Caco-2 (cell line): ENCODE measurements around the gene WDR49. TPM values are rescaled to one million over a fixed set of nuclear protein-coding genes. Genes with fewer than 3 reads are reported as not detected.
A peak's percentile ranks its signal among the peaks of the same experiment; 100 is the strongest.

Source experiments
- Bru-seq: library from RNA; stranded (reverse); fragments of 400-500 nt; gene quantifications from one replicate; lab custom pipeline; 2021; lab: Mats Ljungman, UMichigan
- BruChase-seq, 2 experiments: library from RNA; stranded (reverse); fragments of 400-500 nt; gene quantifications; one replicate each; lab custom pipeline; 2021; lab: Mats Ljungman, UMichigan
- BruUV-seq: library from RNA; stranded (reverse); fragments of 400-500 nt; replicated peaks from 2 replicates; lab custom pipeline; 2021; lab: Mats Ljungman, UMichigan
- CTCF ChIA-PET: fragments of 300-600 bp; sonication (Branson Sonifier 250); formaldehyde crosslinking; loops from one replicate; lab custom pipeline; 2022; ENCODE audit warnings: antibody characterized with exemption; lab: Charles Lee
- POLR2A ChIA-PET: fragments of 300-600 bp; sonication (Branson Sonifier 250); formaldehyde crosslinking; loops from one replicate; lab custom pipeline; 2022; ENCODE audit warnings: antibody characterized with exemption; lab: Charles Lee
- DNase-seq, 2 experiments: peaks; one replicate each; pipeline versions ENCODE4 v3.0.0 to v3.0.0-alpha.2; 2020 to 2022
- H3K27me3 ChIP-seq: replicated peaks from 2 replicates; pipeline ENCODE4 v1.6.0; 2011; ENCODE audit warnings: low read length; ENCODE audit not compliant: control insufficient read depth, insufficient read depth
- H3K36me3 ChIP-seq: 2 replicates; pipeline ENCODE4 v1.5.1; 2011; ENCODE audit warnings: low read length; ENCODE audit not compliant: control insufficient read depth, insufficient read depth
- H3K4me1 ChIP-seq: fragments of 250-450 bp; sonication (Bioruptor Pico); 2 replicates; pipeline ENCODE4 v1.5.1; 2020; ENCODE audit warnings: mild to moderate bottlenecking
- H3K4me3 ChIP-seq: 2 replicates; pipeline ENCODE4 v1.5.1; 2011; ENCODE audit warnings: low read depth, mild to moderate bottlenecking, control low read depth, low read length
- H3K9me3 ChIP-seq: fragments of 250-450 bp; sonication (Bioruptor Pico); 2 replicates; pipeline ENCODE4 v1.5.1; 2020; ENCODE audit warnings: mild to moderate bottlenecking, moderate library complexity
- H3K27ac Mint-ChIP-seq: one replicate; pipeline ENCODE4 v1.8.0; 2022; ENCODE audit warnings: mixed read lengths; ENCODE audit not compliant: unreplicated experiment
- H3K27me3 Mint-ChIP-seq: one replicate; pipeline ENCODE4 v1.8.0; 2022; ENCODE audit warnings: mixed read lengths; ENCODE audit not compliant: insufficient read depth, unreplicated experiment
- H3K36me3 Mint-ChIP-seq: one replicate; pipeline ENCODE4 v1.8.0; 2022; ENCODE audit warnings: mild to moderate bottlenecking, mixed read lengths; ENCODE audit not compliant: insufficient read depth, unreplicated experiment
- H3K4me1 Mint-ChIP-seq: one replicate; pipeline ENCODE4 v1.8.0; 2022; ENCODE audit warnings: low read depth, mixed read lengths; ENCODE audit not compliant: unreplicated experiment
- H3K4me3 Mint-ChIP-seq: one replicate; pipeline ENCODE4 v1.8.0; 2022; ENCODE audit warnings: mild to moderate bottlenecking, moderate library complexity, mixed read lengths; ENCODE audit not compliant: unreplicated experiment
- H3K9me3 Mint-ChIP-seq: one replicate; pipeline ENCODE4 v1.8.0; 2022; ENCODE audit warnings: mixed read lengths; ENCODE audit not compliant: unreplicated experiment
- intact Hi-C: fragments of 100-400 bp; cut with micrococcal nuclease; formaldehyde crosslinking; loops from one replicate; pipeline ENCODE4 v1.10.0; 2022; ENCODE audit not compliant: unreplicated experiment
- long read RNA-seq: library from polyadenylated mRNA; stranded (forward); transcript quantifications from one replicate; pipeline ENCODE4 v2.0.0, GENCODE V29; 2022
- total RNA-seq: library from RNA; stranded (reverse); gene quantifications from 2 replicates; pipeline ENCODE4 v1.2.3, GENCODE V29; 2022
- TF ChIP-seq, protein P1 (sequence below), 2 experiments: fragments of 200-600 bp in 1 of 2; IDR thresholded peaks; 1 replicate in 1 of 2; 2 replicates in 1 of 2; pipeline versions ENCODE4 v1.5.1 to v1.8.0; 2011 to 2022; ENCODE audit warnings: antibody characterized with exemption in 1 of 2, control low read depth in 1 of 2, inconsistent platforms in 1 of 2, low read depth in 1 of 2, low read length in 1 of 2, mild to moderate bottlenecking in 1 of 2, moderate library complexity in 1 of 2; ENCODE audit not compliant: insufficient read depth in 1 of 2, severe bottlenecking in 1 of 2, unreplicated experiment in 1 of 2

The WDR49 gene
- total RNA-seq (0.32 and 0.51 TPM in 2 replicates), Bru-seq, nascent RNA (percentile 19 among the genes with signal in this experiment), BruChase-seq, experiment 1, labeled RNA remaining after a 2-hour chase (percentile 38 among the genes with signal in this experiment), BruChase-seq, experiment 2, labeled RNA remaining after a 6-hour chase (percentile 26 among the genes with signal in this experiment)
- long read RNA-seq, result 0 reads

DNA sequence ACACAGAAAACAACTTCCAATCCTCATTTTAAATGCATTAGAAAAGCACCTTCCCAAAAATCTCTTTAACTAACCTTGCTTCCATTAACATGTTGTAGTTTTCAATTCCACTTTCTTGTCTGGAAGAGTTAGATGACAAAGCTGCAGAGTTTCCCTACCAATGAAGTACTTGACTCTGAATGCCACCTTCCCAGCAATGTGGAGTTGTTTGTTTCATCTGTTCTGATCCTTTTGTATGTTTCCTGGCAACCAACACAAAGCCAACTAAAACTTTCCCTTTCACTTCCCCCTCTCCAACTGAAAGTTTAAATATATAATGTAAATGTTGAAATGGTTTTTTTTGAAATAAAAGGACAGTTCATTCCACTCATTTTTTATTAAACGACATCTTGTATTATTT lies at the start of gene WDR49:
Gene WDR49, minus strand, starts transcription at position 183 of the 400 bp plus-strand sequence. CDS start 517 bp downstream, outside the sequence.
- intact Hi-C loops, result no loop called here
- DNase-seq, result no peak
- TF ChIP-seq, protein P1, sequence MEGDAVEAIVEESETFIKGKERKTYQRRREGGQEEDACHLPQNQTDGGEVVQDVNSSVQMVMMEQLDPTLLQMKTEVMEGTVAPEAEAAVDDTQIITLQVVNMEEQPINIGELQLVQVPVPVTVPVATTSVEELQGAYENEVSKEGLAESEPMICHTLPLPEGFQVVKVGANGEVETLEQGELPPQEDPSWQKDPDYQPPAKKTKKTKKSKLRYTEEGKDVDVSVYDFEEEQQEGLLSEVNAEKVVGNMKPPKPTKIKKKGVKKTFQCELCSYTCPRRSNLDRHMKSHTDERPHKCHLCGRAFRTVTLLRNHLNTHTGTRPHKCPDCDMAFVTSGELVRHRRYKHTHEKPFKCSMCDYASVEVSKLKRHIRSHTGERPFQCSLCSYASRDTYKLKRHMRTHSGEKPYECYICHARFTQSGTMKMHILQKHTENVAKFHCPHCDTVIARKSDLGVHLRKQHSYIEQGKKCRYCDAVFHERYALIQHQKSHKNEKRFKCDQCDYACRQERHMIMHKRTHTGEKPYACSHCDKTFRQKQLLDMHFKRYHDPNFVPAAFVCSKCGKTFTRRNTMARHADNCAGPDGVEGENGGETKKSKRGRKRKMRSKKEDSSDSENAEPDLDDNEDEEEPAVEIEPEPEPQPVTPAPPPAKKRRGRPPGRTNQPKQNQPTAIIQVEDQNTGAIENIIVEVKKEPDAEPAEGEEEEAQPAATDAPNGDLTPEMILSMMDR (IDR thresholded peaks at IDR 0.05; ENCODE audit: insufficient read depth in 1 of 2, low read depth in 1 of 2, low read length in 1 of 2, severe bottlenecking in 1 of 2, unreplicated experiment in 1 of 2), result no peak
- ChIA-PET CTCF (no interaction called here), POLR2A (no interaction called here)
- Mint-ChIP-seq H3K4me3 (no peak within 1 kb of the TSS), H3K4me1 (no peaks in the 10 kb centered on the region), H3K27me3 (peaks cover 2% of the 10 kb centered on the region), H3K36me3 (no peaks in the 10 kb centered on the region), H3K27ac (no peak within 1 kb of the TSS), H3K9me3 (no peaks in the 10 kb centered on the region)
- Histone ChIP-seq H3K9me3 (no peaks in the 10 kb centered on the region), H3K27me3 (no peaks in the 10 kb centered on the region), H3K4me3 (no peak within 1 kb of the TSS), H3K4me1 (no peaks in the 10 kb centered on the region), H3K36me3 (no peaks in the 10 kb centered on the region)
- BruUV-seq, result no TSS peak

DNA sequence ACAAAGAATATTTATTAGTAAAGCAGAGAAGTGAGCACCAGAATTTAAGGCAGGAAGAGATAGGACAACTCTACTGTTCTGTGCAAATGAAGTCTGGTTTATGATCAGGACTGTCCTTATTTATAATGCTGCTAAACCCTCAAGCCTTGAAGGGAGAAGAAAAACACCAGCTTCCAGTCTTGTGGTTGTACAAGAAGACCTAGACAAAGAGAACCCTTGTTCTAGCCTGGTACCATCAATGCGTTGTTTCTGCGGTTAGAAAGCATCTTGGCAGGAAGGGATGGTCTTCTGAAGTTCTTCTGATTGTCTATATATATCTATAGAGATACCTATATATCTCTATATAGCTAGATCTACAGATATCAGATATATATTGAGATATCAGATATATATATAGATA lies 47.2 kb upstream of the WDR49 start:
- no TSS peak for BruUV-seq
- no peak overlapping the region for H3K27ac Mint-ChIP-seq
- peaks cover 2% of the 10 kb centered on the region; the same call in 1 of the 2 replicates for H3K36me3 ChIP-seq

DNA sequence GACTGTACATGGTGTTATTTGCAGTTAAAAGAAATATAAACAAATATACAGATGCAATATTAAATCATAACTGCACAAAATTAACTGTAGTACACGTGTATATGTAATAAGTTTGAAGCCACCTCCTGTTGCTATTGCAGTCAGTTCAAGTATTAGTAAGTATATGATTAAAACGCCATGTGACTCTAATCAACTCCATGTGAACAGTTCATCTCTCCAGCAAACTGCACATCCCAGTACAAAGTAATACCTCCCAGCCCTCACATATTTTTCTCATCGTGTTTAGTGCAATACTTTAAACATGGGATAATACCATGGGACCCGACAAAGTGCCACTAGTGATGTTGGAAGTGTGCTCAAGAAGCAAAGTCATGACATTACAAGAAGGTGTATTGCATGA lies 46.3 kb upstream of the WDR49 start:
- TF ChIP-seq, protein P1 (IDR thresholded peaks at IDR 0.05; ENCODE audit: insufficient read depth in 1 of 2, low read depth in 1 of 2, low read length in 1 of 2, severe bottlenecking in 1 of 2, unreplicated experiment in 1 of 2), result no peak

More for the DNA sequence above, 47.2 kb upstream of the WDR49 start:
- peaks cover 6% of the 10 kb centered on the region for H3K4me1 Mint-ChIP-seq
- no peaks in the 10 kb centered on the region for H3K9me3 Mint-ChIP-seq
- Histone ChIP-seq H3K9me3 (no peaks in the 10 kb centered on the region), H3K27me3 (no peaks in the 10 kb centered on the region), H3K4me3 (no peak overlapping the region), H3K4me1 (no peaks in the 10 kb centered on the region)
- TF ChIP-seq, protein P1 (IDR thresholded peaks at IDR 0.05; ENCODE audit: insufficient read depth in 1 of 2, low read depth in 1 of 2, low read length in 1 of 2, severe bottlenecking in 1 of 2, unreplicated experiment in 1 of 2), result no peak
- H3K4me3 Mint-ChIP-seq, result no peak overlapping the region
- POLR2A ChIA-PET, result no interaction called here
- H3K27me3 Mint-ChIP-seq, result no peaks in the 10 kb centered on the region
- DNase-seq, result no peak
- peaks cover 8% of the 10 kb centered on the region for H3K36me3 Mint-ChIP-seq
- CTCF ChIA-PET, result no interaction called here
- intact Hi-C loops, result loop anchor here (5.0 kb wide), 1 partner anchor 36 kb away; the partner anchor contains the start of gene SERPINI1

More for the DNA sequence above, 46.3 kb upstream of the WDR49 start:
- intact Hi-C loops, result loop anchor here (5.0 kb wide), 1 partner anchor 37 kb away; the partner anchor contains the start of gene SERPINI1
- Mint-ChIP-seq H3K36me3 (peaks cover 8% of the 10 kb centered on the region), H3K27ac (no peak overlapping the region), H3K27me3 (no peaks in the 10 kb centered on the region), H3K4me3 (no peak overlapping the region), H3K9me3 (no peaks in the 10 kb centered on the region), H3K4me1 (peaks cover 6% of the 10 kb centered on the region)
- Histone ChIP-seq H3K36me3 (peaks cover 2% of the 10 kb centered on the region; the same call in 1 of the 2 replicates), H3K4me3 (no peak overlapping the region), H3K4me1 (no peaks in the 10 kb centered on the region), H3K9me3 (no peaks in the 10 kb centered on the region), H3K27me3 (no peaks in the 10 kb centered on the region)
- no TSS peak for BruUV-seq
- CTCF ChIA-PET, result no interaction called here
- POLR2A ChIA-PET, result no interaction called here
- no peak for DNase-seq
